ENCODE measurements around the gene TMEM258.
A peak's percentile ranks its signal among the peaks of the same experiment; 100 is the strongest.

The TMEM258 gene

DNA sequence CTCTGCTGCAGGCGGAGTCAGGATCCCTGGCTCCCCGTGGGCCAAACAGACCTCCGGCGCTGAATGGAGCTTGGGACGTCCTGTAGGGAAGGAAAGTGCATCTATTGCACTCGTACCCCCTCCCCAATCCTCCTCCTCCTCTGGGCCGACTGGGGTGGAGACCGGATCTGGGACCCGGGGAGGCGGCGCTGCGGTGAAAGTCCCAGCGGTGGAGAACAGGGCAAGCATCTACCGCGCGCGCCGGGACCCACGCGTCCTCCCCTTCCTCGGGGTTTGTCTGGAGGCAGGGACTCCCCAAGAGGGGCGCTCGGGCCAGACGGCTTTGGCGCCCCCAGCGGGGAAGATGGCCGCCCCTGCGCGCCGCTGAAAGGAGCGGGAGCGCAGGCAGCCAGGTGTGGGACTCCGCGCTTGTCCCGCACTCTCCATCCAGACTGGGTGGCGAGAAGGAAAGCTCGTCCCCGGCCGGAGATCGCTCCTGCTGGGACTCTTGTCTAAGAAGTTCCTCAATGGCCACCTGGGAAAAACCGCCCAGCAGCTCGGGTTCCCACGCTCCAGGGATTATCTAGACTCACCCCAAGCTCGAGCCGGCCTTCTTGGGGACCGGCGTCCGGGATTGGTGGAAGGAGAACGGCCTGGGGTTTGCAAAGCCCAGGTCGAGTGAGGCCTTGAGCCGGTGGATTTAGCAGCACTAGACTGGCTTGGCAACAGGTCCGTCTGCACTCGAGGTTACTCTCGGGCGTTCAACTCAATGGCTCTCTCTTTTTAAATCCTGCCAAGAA lies 36.4 kb upstream of the TMEM258 start:
- TF ChIP-seq, protein P1, sequence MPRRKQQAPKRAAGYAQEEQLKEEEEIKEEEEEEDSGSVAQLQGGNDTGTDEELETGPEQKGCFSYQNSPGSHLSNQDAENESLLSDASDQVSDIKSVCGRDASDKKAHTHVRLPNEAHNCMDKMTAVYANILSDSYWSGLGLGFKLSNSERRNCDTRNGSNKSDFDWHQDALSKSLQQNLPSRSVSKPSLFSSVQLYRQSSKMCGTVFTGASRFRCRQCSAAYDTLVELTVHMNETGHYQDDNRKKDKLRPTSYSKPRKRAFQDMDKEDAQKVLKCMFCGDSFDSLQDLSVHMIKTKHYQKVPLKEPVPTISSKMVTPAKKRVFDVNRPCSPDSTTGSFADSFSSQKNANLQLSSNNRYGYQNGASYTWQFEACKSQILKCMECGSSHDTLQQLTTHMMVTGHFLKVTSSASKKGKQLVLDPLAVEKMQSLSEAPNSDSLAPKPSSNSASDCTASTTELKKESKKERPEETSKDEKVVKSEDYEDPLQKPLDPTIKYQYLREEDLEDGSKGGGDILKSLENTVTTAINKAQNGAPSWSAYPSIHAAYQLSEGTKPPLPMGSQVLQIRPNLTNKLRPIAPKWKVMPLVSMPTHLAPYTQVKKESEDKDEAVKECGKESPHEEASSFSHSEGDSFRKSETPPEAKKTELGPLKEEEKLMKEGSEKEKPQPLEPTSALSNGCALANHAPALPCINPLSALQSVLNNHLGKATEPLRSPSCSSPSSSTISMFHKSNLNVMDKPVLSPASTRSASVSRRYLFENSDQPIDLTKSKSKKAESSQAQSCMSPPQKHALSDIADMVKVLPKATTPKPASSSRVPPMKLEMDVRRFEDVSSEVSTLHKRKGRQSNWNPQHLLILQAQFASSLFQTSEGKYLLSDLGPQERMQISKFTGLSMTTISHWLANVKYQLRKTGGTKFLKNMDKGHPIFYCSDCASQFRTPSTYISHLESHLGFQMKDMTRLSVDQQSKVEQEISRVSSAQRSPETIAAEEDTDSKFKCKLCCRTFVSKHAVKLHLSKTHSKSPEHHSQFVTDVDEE (CRISPR knock-in tag; IDR thresholded peaks at IDR 0.05) = no peak
- TF ChIP-seq CSDC2 (CRISPR knock-in tag; IDR thresholded peaks at IDR 0.05) (no peak), RARB (CRISPR knock-in tag; IDR thresholded peaks at IDR 0.05) (no peak), OSR1 (CRISPR knock-in tag; IDR thresholded peaks at IDR 0.05) (no peak), ZFP30 (CRISPR knock-in tag; IDR thresholded peaks at IDR 0.05) (no peak), GLIS3 (CRISPR knock-in tag; IDR thresholded peaks at IDR 0.05) (no peak), ESRRG (CRISPR knock-in tag; IDR thresholded peaks at IDR 0.05) (no peak), PPARA (CRISPR knock-in tag; IDR thresholded peaks at IDR 0.05; ENCODE audit: borderline replicate concordance) (no peak), ZFP3 (CRISPR knock-in tag; IDR thresholded peaks at IDR 0.05) (no peak), ZC3H10 (CRISPR knock-in tag; IDR thresholded peaks at IDR 0.05) (no peak), ZNF8 (CRISPR knock-in tag; IDR thresholded peaks at IDR 0.05) (no peak), ISL1 (CRISPR knock-in tag; IDR thresholded peaks at IDR 0.05) (no peak), SNAI2 (CRISPR knock-in tag; IDR thresholded peaks at IDR 0.05) (no peak)
- TF ChIP-seq, protein P2, sequence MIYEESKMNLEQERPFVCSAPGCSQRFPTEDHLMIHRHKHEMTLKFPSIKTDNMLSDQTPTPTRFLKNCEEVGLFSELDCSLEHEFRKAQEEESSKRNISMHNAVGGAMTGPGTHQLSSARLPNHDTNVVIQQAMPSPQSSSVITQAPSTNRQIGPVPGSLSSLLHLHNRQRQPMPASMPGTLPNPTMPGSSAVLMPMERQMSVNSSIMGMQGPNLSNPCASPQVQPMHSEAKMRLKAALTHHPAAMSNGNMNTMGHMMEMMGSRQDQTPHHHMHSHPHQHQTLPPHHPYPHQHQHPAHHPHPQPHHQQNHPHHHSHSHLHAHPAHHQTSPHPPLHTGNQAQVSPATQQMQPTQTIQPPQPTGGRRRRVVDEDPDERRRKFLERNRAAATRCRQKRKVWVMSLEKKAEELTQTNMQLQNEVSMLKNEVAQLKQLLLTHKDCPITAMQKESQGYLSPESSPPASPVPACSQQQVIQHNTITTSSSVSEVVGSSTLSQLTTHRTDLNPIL (CRISPR knock-in tag; IDR thresholded peaks at IDR 0.05; ENCODE audit: low read depth) = no peak
- TF ChIP-seq, protein P3, sequence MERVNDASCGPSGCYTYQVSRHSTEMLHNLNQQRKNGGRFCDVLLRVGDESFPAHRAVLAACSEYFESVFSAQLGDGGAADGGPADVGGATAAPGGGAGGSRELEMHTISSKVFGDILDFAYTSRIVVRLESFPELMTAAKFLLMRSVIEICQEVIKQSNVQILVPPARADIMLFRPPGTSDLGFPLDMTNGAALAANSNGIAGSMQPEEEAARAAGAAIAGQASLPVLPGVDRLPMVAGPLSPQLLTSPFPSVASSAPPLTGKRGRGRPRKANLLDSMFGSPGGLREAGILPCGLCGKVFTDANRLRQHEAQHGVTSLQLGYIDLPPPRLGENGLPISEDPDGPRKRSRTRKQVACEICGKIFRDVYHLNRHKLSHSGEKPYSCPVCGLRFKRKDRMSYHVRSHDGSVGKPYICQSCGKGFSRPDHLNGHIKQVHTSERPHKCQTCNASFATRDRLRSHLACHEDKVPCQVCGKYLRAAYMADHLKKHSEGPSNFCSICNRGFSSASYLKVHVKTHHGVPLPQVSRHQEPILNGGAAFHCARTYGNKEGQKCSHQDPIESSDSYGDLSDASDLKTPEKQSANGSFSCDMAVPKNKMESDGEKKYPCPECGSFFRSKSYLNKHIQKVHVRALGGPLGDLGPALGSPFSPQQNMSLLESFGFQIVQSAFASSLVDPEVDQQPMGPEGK (CRISPR knock-in tag; IDR thresholded peaks at IDR 0.05; ENCODE audit: borderline replicate concordance) = no peak
- peak; percentile 67 for ATAC-seq

DNA sequence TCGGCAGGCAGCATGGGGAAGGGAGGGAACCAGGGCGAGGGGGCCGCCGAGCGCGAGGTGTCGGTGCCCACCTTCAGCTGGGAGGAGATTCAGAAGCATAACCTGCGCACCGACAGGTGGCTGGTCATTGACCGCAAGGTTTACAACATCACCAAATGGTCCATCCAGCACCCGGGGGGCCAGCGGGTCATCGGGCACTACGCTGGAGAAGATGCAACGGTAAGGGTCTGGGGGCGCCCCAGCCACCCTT lies 35.9 kb upstream of the TMEM258 start:
- no peak for ATAC-seq
- TF ChIP-seq BACH2 (CRISPR knock-in tag; IDR thresholded peaks at IDR 0.05; ENCODE audit: borderline replicate concordance) = no peak

DNA sequence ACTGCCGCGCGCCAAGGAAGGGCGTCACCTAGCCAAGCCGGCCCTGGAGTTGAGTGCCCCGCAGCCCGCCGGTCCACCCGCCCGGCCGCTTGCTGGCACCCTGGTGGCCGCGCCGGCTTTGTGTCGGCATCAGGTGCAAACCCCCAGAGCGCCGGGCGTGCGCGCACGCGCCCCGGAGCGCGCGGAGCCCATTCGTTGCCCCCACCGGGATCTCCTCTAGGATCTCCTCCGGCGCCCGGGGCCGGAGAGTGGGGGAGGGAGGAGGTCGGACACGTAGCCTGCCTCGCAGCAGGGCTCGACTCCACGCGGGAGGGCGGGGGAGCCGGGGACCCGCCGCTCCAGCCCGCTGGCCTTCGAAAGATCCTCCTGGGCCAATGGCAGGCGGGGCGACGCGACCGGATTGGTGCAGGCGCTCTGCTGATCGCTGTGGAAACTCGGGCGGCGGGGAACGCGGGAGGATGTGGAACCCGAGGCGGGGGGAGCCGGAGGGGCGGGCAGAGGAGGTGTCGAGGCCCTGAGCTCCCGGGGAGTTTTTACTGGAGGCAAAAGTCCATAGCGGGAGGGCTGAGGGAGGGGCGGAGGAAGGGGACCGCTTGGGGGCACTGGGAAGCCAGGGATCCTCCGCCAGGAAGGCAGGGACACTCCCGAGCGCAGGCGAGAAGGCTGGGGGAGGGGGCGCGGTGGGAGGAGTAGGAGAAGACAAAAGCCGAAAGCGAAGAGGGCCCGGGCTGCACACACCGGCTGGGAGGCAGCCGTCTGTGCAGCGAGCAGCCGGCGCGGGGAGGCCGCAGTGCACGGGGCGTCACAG lies 35.4 kb upstream of the TMEM258 start, which contains the start of gene FADS2:
TSS of gene FADS2 (plus strand) at position 730 of the 808 bp plus-strand sequence. CDS start 91 bp downstream, outside the sequence.
- peak; percentile 87 for ATAC-seq
- TF ChIP-seq ISL1 (CRISPR knock-in tag; IDR thresholded peaks at IDR 0.05) (no peak), GLIS3 (CRISPR knock-in tag; IDR thresholded peaks at IDR 0.05) (no peak), ZFP3 (CRISPR knock-in tag; IDR thresholded peaks at IDR 0.05) (no peak), ZFP30 (CRISPR knock-in tag; IDR thresholded peaks at IDR 0.05) (no peak), TOX (CRISPR knock-in tag; IDR thresholded peaks at IDR 0.05; ENCODE audit: borderline replicate concordance) (no peak)
- TF ChIP-seq, protein P1 (CRISPR knock-in tag; IDR thresholded peaks at IDR 0.05) = peak; percentile 58; the same call in 1 of the 2 replicates
- TF ChIP-seq, protein P3 (CRISPR knock-in tag; IDR thresholded peaks at IDR 0.05; ENCODE audit: borderline replicate concordance) = 0 out of 2 replicates have a peak, but pooled peaks have one; percentile 18
